Heart left ventricle (tissue), 13 donors: Measurements from ENCODE around the gene CCDC60.

ENCODE experiments used
- POLR2A ChIP-seq, 2 donors: fragments of 450-650 bp; IDR thresholded peaks; one replicate each; pipeline ENCODE4 v1.6.1; 2017; ENCODE audit warnings: antibody characterized with exemption in 2 of 2, mild to moderate bottlenecking in 2 of 2, moderate library complexity in 2 of 2
- TF ChIP-seq, protein P1 (sequence below), 12 donors: fragments of 200-600 bp; sonication (generic) in 4 of 12; IDR thresholded peaks; one replicate each; pipeline versions ENCODE4 v1.5.0 to v1.8.0; 2018 to 2022; ENCODE audit warnings: antibody characterized with exemption in 12 of 12, mild to moderate bottlenecking in 5 of 12
- donor health status: ischemic (EF 13 %, LVEDD 7.1; RV severe dilation, severe dysfunction).
- donor health status: DM: no; HTN: yes; CAD: no.
- donor health status: DM: no; HTN: no; CAD: no.
- donor health status: ischemic (EF 25% LVEDD 6.9; RV normal size, moderate dysfunction).
- donor health status: ischemic (EF 25% LVEDD 5.7; RV mildly dilated, moderate dysfunction).
- donor health status: ischemic (EF 35%, LVEDD 5.7; RV mildly dilated, moderate dysfunction).
- donor health status: nonischemic (EF 11% LVEDD 7.7; RV severe dilation, severe dysfunction).
- donor health status: DM: yes; HTN: yes; CAD: no.
- donor health status: PGD.
- donor health status: ischemic (EF 29% LVEDD 5.4; RV normal size, mild dysfunction).
- donor health status: nonischemic (EF 23%, LVEDD 6.1; RV moderate dilation, normal function).

GRCh38 chr12:119444462-119445044, 110.0 kb downstream of the CCDC60 start:
- TF ChIP-seq, protein P1, sequence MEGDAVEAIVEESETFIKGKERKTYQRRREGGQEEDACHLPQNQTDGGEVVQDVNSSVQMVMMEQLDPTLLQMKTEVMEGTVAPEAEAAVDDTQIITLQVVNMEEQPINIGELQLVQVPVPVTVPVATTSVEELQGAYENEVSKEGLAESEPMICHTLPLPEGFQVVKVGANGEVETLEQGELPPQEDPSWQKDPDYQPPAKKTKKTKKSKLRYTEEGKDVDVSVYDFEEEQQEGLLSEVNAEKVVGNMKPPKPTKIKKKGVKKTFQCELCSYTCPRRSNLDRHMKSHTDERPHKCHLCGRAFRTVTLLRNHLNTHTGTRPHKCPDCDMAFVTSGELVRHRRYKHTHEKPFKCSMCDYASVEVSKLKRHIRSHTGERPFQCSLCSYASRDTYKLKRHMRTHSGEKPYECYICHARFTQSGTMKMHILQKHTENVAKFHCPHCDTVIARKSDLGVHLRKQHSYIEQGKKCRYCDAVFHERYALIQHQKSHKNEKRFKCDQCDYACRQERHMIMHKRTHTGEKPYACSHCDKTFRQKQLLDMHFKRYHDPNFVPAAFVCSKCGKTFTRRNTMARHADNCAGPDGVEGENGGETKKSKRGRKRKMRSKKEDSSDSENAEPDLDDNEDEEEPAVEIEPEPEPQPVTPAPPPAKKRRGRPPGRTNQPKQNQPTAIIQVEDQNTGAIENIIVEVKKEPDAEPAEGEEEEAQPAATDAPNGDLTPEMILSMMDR (IDR thresholded peaks at IDR 0.05): peak; percentile 59 to 92 (median 76)
- TF ChIP-seq POLR2A (IDR thresholded peaks at IDR 0.05): no peak
